ENCODE measurements around the gene ETFDH.
A peak's percentile ranks its signal among the peaks of the same experiment; 100 is the strongest.
"Not testable (repeated sequence)": the region's sequence is repeated elsewhere in the genome, so short reads cannot be mapped to it uniquely, and the experiment has no call there.

Gene ETFDH

DNA sequence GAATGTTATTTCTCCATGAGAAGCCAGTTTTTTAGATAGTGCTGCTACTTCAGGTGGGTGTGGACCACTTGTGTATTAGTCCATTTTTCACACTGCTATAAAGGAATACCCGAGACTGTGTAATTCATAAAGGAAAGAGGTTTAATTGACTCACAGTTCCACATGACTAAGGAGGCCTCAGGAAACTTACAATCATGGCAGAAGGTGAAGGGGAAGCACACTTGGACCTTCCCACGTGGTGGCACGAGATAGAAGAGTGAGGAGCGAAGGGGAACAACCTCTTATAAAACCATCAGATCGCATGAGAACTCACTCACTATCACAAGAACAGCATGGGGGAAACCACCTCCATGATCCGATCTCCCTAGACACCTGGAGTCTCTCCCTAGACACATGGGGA, 54.5 kb downstream of the ETFDH start:
- DNase-seq (ENCODE audit: low read depth): no peak
- H3K4me3 ChIP-seq (ENCODE audit: low read depth, low read length): no peak overlapping the region

DNA sequence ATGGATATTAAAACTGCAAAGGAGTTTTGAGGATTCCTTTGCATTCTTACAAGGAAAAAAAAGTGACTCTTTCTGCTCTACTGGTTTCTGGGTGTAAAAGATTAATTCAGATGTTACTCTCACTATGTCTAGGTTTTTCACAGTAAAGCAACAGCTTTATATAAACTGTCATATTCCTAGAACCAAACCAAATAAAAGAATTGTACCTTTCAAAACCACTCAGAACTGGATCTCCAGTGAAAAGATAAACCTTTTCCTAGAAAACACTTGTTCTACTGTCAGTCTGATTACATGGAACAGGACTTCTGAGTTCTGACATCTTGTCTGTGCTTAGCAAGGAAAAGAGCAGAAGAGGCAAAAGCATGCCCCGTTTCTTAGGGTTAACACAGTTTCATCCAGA, 56.1 kb downstream of the ETFDH start:
- no peak for DNase-seq (ENCODE audit: low read depth)
- TF ChIP-seq, protein P1, sequence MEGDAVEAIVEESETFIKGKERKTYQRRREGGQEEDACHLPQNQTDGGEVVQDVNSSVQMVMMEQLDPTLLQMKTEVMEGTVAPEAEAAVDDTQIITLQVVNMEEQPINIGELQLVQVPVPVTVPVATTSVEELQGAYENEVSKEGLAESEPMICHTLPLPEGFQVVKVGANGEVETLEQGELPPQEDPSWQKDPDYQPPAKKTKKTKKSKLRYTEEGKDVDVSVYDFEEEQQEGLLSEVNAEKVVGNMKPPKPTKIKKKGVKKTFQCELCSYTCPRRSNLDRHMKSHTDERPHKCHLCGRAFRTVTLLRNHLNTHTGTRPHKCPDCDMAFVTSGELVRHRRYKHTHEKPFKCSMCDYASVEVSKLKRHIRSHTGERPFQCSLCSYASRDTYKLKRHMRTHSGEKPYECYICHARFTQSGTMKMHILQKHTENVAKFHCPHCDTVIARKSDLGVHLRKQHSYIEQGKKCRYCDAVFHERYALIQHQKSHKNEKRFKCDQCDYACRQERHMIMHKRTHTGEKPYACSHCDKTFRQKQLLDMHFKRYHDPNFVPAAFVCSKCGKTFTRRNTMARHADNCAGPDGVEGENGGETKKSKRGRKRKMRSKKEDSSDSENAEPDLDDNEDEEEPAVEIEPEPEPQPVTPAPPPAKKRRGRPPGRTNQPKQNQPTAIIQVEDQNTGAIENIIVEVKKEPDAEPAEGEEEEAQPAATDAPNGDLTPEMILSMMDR (IDR thresholded peaks at IDR 0.05; ENCODE audit: insufficient read depth, low read depth, low read length, missing control alignments): no peak
- no peak overlapping the region for H3K4me3 ChIP-seq (ENCODE audit: low read depth, low read length)

More for the DNA sequence above, 54.5 kb downstream of the ETFDH start:
- TF ChIP-seq, protein P1 (IDR thresholded peaks at IDR 0.05; ENCODE audit: insufficient read depth, low read depth, low read length, missing control alignments): no peak

DNA sequence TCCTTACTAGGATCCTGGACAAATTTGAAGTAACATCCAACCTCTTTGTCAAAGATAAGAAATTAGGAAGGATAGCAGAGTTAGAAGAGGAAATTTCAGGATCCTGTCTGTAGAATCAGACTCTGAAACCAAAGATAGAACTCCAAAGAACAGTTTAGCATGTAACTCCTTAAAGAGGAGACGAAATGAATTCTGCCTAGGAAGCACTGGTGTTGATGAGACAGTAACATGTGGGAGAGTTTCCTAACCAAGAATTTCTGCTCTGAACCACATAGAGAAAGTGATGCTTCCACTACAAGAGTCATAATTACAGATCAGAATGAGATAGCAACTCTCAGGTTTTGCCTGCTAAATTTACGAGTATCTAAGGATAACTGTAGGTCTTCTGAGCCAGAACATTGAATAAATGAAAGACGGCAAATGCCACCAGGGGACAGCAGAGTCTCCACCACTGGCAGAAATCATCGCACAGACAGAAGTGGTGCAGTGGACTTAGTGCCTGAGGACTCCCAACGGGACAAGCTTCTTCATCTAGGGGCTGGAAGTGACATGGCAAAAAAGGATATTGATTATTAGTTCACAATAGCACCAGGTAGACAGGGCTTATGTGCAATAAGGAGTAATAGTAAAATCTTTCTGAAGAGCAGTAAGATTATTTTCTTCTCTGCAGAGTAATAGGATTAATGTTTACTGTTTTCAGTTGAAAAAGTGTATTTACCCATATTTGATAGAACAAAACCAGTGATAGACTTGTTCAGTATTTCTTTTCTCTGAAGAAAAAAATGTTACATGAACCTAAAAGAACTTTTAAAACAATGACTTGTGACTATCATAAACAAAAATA, 57.8 kb downstream of the ETFDH start:
- H3K4me3 ChIP-seq (ENCODE audit: low read depth, low read length): no peak overlapping the region
- peak; percentile 66 for DNase-seq (ENCODE audit: low read depth)
- TF ChIP-seq, protein P1 (IDR thresholded peaks at IDR 0.05; ENCODE audit: insufficient read depth, low read depth, low read length, missing control alignments): peak; percentile 73

DNA sequence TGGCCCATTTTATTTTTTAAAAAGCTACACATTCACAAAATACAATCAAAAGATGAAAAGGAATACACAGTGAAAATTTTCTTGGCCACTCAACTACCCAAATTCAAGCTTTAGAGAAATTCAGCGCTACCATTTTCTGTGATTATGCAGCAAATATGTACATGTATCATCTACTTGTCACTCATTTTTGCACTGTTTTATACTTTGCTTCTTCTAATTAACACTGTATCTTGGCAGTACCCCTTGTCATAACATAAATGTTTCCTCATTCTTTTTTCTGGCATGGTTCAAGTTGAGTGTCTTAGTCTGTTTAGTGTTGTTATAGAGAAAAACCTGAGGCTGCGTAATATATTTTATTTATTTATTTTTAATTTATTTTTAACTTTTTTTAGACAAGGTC, 66.8 kb downstream of the ETFDH start:
- H3K4me3 ChIP-seq (ENCODE audit: low read depth, low read length): no peak overlapping the region
- TF ChIP-seq, protein P1 (IDR thresholded peaks at IDR 0.05; ENCODE audit: insufficient read depth, low read depth, low read length, missing control alignments): no peak
- no peak for DNase-seq (ENCODE audit: low read depth)

DNA sequence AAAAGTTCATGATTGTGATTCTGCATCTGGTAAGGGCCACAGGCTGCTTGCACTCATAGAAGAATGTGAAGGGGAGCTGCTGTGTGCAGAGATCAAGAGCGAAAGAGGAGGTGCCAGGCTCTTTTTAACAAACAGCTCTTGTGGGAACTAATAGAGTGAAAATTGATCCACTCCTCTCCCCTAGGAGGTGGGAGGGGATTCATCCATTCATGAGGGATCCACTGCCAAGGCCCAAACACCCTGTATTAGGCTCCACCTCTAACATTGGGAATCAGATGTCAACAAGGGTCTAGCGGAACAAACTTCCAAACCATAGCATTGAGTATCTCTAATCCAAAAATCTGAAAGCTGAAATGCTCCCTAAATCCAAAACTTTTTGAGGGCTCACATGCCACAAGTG, 67.5 kb downstream of the ETFDH start:
- TF ChIP-seq, protein P1 (IDR thresholded peaks at IDR 0.05; ENCODE audit: insufficient read depth, low read depth, low read length, missing control alignments): no peak
- DNase-seq (ENCODE audit: low read depth): no peak
- H3K4me3 ChIP-seq (ENCODE audit: low read depth, low read length): no peak overlapping the region

DNA sequence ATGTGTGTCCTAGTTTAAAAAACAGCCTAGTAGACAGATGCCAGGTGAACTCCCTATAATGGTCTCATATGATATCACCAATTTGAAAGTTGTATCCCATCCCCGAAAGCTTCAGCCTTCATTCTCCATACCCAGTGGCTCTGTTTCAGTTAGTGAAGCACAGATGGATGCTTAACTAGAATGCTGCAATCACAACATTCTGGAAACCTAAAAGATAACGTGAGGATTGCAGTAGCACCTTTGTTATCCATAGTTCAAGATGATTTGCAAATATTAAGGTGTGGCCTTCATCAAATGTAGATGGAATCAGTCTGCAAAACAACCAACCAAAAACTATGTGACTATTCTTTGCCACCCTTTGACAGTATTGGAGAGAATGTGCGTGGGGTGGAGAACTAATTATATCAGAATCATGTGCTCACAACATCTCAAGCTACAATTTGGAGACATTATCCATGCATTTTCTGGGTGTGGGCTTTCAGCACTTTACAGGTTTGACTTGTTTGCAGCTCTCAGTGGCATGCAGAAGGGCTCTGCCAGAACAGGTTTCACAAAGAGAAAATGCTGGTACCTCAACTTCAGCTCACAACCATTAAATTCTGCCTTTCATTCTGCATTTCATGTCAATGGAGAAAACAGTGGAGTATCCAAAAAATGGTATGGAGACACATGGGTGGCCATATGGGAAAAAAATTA, 69.4 kb downstream of the ETFDH start:
- DNase-seq (ENCODE audit: low read depth): no peak
- no peak overlapping the region for H3K4me3 ChIP-seq (ENCODE audit: low read depth, low read length)
- TF ChIP-seq, protein P1 (IDR thresholded peaks at IDR 0.05; ENCODE audit: insufficient read depth, low read depth, low read length, missing control alignments): no peak

DNA sequence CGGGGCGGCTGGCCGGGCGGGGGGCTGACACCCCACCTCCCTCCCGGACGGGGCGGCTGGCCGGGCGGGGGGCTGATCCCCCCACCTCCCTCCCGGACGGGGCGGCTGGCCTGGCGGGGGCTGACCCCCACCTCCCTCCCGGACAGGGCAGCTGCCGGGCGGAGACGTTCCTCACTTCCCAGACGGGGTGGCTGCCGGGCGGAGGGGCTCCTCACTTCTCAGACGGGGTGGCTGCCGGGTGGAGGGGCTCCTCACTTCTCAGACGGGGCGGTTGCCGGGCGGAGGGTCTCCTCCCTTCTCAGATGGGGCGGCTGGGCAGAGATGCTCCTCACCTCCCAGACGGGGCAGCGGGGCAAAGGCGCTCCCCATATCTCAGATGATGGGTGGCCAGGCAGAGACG, 74.4 kb downstream of the ETFDH start:
- DNase-seq (ENCODE audit: low read depth); H3K4me3 ChIP-seq (ENCODE audit: low read depth, low read length): not testable (repeated sequence)

Data from GM12865 (cell line).